Posterior cingulate gyrus (tissue), 11 donors: ENCODE measurements around the gene PDE6H.

Source experiments
- DNase-seq, 10 donors: peaks; one replicate each; pipeline versions ENCODE4 v3.0.0 to v3.0.0-alpha.2; 2020 to 2021; ENCODE audit warnings: mixed read lengths in 3 of 10
- intact Hi-C: fragments of 100-400 bp; cut with DNase I; formaldehyde crosslinking; loops from one replicate; pipeline ENCODE4 v1.15.1; 2023

Gene PDE6H

DNA sequence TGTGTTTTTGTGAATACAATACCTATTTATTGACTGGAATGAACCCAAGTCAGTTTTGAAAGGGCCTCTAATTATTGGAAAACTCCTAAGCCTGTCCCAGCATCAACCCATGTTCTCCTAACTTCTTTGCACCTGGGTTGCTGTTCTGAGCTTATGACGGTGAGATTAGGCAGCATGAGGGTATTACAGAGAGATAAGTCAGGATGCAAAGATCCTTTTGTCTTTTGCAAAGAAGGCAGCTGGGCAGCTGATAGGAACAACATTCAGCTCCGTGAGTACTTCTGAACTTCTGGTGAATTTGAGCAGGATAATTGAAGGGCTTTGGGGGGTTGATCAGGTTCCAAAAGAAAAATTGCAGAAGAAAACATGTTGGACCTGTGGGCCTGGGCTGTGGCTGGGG is at the start of gene PDE6H:
Gene PDE6H, plus strand, starts transcription at position 227 of the 400 bp plus-strand sequence. CDS start 4,971 bp downstream, outside the sequence.
- intact Hi-C loops = no loop called here
- no peak for DNase-seq

GRCh38 chr12:14923944-14924343 is 48.9 kb upstream of the PDE6H start:
- no peak for DNase-seq
- intact Hi-C loops = no loop called here

- DNase-seq = no peak
- intact Hi-C loops = no loop called here
These were observed 48.3 kb upstream of the PDE6H start for GRCh38 chr12:14924541-14924940.

GRCh38 chr12:14927267-14927666 is 45.6 kb upstream of the PDE6H start:
- intact Hi-C loops = no loop called here
- DNase-seq = no peak

DNA sequence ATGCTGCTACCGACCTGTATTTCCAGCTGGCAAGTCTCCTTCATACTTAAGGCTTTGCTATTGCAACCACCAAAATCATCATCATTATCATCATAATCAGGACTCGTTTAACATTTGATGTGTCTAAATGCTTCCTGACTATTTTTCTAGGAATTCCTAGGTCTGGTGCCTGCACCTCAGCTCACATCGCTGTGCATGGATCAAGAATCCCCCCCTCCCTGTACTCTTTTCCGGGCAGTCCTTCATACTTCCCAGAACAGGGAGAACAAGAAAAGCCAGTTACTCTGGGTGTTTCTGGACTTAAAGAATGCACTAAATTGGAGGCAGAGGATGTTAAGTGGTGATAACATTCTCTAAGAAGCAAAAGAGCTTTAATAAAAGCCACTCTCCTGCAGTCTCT is 43.9 kb upstream of the PDE6H start:
- intact Hi-C loops = no loop called here
- DNase-seq = no peak

DNA sequence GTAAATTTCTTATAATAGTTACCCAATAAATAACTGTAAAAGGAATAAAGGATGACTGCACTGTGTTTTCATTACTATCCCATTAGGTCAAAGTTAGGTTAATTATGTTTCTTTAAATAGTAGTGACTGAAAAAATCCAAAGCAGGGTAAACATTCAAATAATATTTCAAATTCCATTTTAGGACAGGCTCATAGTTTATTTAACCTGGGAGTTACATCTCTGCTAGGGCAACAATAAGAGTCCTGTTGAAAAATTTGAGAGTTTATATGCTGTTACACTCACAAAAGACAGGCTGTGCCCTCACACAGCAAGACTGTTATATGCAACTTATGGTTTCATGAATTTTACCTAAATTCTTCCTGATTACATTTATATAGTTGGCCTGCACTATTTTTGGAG is 42.5 kb upstream of the PDE6H start:
- intact Hi-C loops = no loop called here
- no peak for DNase-seq

DNA sequence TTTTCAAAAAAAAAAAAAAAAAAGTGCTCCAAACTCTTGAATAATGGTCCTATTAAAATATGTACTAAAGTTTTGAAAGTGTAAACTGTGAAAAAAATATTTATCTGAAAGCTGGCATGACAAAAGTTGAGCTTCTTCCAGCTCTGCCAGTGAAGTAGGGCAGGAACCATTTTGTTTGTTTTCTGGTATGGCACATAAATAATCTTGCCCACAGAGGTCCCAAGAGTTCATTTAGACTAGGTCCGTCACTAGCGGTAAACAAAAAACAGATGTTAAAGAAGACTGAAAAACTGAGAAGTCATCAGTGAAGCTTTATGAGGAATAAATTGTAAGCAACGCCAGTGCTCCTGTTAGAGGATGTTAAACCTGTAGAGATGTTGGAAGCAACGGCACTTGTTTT is 41.5 kb upstream of the PDE6H start:
- intact Hi-C loops = no loop called here

GRCh38 chr12:14931791-14932560 is 40.9 kb upstream of the PDE6H start:
- intact Hi-C loops = no loop called here
- DNase-seq = no peak

More for the DNA sequence above, 41.5 kb upstream of the PDE6H start:
- DNase-seq = no peak

DNA sequence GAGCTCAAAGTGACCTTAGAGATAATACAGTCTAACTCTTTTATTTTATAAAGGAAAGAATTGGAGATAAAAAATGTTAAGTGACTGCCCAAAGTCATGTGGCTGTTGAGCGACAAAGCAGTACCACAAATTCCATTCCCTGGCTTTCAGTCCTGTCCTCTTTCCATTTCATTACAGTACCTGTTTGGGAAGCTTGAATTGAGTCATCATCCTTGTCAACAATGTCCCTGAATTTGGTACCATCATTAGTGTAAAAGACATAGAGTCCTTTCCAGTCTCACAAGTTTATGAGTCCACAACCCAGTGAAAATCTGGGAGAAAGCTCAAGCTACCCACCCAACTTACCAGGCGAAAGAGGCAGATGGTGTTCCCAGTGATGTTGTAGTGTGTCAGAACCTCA is 38.3 kb upstream of the PDE6H start:
- intact Hi-C loops = no loop called here
- no peak for DNase-seq

GRCh38 chr12:14935031-14935430 is 37.8 kb upstream of the PDE6H start:
- intact Hi-C loops = no loop called here
- DNase-seq = no peak

DNA sequence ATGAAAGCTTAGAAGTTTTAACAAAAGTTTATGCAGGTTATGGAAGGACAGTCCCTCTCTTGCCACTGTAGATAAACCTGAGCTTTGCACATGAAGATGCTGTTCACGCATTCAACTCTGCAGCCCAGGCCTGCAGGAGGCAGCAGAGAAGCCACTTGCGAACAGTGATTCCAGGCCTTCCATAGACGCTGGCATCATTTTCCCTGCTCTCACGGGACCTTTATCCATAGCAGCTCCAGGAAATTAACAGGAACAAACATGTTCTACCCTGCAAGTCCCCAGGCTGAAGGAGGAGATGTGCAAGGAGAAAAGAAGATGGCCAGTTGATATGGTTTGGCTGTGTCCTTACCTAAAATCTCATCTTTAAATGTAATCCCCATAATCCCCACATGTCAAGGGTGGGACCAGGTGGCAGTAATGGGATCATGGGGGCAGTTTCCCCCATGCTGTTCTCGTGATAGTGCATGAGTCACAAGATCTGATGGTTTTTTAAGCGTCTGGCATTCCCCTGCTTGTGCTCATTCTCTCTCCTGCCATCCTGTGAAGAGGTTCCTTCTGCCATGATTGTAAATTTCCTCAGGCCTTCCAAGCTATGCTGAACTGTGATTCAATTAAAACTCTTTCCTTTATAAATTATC is 36.5 kb upstream of the PDE6H start:
- DNase-seq = no peak
- intact Hi-C loops = no loop called here

GRCh38 chr12:14937014-14937413 is 35.8 kb upstream of the PDE6H start:
- no peak for DNase-seq
- intact Hi-C loops = no loop called here

DNA sequence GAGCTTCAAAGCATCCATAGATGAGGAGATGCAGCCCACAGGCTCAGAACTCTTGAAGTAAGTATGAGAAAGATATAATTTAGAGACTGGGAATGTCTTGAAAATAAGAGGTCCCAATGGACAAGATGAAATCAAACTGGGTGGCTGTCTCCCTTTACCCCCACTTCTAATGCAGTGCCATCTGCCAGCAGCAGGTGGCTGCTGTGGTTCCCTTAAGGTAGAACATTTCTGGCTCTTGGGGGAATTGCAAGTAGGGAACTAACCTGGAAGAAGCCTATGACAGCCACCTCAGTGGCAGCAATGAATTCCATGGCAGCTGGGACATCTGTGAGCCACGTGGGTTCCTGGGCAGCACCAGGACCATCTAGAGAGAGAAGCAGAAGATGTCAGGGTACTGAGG is 35.2 kb upstream of the PDE6H start:
- intact Hi-C loops = no loop called here
- DNase-seq = no peak

DNA sequence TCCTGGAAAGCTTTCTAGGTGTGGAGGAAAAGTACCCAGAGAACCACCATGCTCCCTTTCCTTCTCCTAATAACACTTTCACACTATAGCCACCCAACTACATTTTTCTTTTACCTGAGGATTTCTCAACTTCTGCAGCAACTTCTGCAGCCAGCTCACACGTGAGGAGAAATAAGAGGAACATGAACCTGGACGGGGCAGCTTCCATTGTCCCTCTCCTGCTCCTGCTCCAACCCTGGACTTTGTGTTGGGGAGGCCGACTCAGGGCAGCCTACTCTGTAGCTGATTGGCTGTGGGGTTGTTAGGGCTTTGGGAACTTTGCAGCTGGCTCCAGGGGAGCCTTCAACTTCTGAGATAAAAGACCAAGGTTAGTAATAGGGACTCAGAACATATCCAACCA is 34.5 kb upstream of the PDE6H start, which contains the start of gene ERP27:
Gene ERP27, minus strand, starts transcription at position 237 of the 400 bp plus-strand sequence. Its CDS starts 29 bp downstream, at position 208.
- intact Hi-C loops = no loop called here
- no peak for DNase-seq

- intact Hi-C loops = no loop called here
These were observed 31.5 kb upstream of the PDE6H start for GRCh38 chr12:14941369-14941768.

DNA sequence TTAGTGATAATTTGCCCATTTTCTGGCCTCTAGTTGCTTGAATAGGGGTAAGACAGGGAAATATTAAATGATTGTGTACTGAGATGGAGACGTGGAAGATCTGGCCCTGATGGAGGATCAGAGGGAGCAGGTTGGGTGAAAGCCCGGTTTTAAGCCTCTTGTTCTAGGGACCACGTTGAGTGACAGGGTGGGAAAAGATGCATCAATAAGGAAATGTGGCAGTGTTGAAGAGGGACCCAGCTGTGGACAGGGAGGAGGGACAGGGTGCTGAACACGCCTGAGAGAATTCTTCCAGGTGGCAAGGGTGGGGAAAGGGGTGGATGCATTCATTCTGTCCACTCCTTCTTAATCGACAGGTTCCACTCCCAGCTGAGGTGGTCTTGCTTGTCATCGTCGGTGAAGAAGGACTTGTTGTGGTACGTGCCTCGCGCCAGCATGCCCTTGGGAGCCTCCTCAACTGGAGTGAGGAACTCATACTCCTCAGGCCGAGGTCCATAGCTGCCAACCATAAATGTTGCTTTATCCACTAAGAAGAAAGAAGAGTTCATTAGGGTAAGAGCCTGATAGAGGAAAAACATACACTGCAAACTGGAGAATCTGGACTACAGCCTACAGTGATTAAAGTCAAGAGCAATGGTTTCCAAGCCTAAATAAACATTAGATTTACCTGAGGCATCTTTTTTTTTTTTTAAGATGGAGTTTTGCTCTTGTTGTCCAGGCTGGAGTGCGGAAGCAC is 30.5 kb upstream of the PDE6H start:
- no peak for DNase-seq
- intact Hi-C loops = no loop called here

More at GRCh38 chr12:14941369-14941768, 31.5 kb upstream of the PDE6H start:
- DNase-seq = no peak

- no peak for DNase-seq
- intact Hi-C loops = no loop called here
These were observed 26.7 kb upstream of the PDE6H start for GRCh38 chr12:14946162-14946561.

- no peak for DNase-seq
- intact Hi-C loops = no loop called here
These were observed 26.0 kb upstream of the PDE6H start for GRCh38 chr12:14946861-14947260.

- intact Hi-C loops = no loop called here
- DNase-seq = no peak
These were observed 24.2 kb upstream of the PDE6H start for GRCh38 chr12:14948672-14949071.

GRCh38 chr12:14949631-14950030 is 23.2 kb upstream of the PDE6H start:
- intact Hi-C loops = loop anchor here (10.0 kb wide), 1 partner anchor 65 kb away; the partner anchor contains the start of gene MGP
- no peak for DNase-seq

DNA sequence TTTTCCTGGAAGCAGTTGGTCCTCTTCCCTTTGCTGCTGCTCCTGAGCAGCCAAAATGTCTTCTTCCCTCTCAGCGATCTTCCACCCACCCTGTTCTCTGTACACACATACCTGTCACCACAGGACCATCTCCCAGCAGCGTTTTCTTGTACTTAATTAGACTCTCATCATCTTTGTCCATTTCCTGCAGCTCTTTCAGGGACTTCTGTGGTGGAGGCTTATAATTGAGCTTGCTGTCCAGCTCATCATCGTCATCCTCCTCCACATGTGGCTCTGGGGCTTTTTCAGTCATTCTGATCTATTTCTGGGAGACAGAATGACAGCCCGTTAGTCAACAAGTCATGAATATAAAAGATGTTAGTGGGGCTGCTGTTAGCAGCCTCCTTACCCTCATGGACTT is 22.4 kb upstream of the PDE6H start:
- no peak for DNase-seq
- intact Hi-C loops = loop anchor here (10.0 kb wide), 1 partner anchor 66 kb away; the partner anchor contains the start of gene MGP
